ENCODE measurements around the gene PCYT1A. TPM values are rescaled to one million over a fixed set of nuclear protein-coding genes. Genes with fewer than 3 reads are reported as not detected.
A peak's percentile ranks its signal among the peaks of the same experiment; 100 is the strongest.

The PCYT1A gene
- total RNA-seq: 65.1 and 66.2 TPM in 2 replicates
- long read RNA-seq, transcript PCYT1A-206 (9 exons, 1,482 nt): major isoform, 63 of 136 reads
- long read RNA-seq, partial matches to known transcripts: 8 of 136 reads
- long read RNA-seq, other reads (novel, unspliced or antisense): 65 of 136 reads

DNA sequence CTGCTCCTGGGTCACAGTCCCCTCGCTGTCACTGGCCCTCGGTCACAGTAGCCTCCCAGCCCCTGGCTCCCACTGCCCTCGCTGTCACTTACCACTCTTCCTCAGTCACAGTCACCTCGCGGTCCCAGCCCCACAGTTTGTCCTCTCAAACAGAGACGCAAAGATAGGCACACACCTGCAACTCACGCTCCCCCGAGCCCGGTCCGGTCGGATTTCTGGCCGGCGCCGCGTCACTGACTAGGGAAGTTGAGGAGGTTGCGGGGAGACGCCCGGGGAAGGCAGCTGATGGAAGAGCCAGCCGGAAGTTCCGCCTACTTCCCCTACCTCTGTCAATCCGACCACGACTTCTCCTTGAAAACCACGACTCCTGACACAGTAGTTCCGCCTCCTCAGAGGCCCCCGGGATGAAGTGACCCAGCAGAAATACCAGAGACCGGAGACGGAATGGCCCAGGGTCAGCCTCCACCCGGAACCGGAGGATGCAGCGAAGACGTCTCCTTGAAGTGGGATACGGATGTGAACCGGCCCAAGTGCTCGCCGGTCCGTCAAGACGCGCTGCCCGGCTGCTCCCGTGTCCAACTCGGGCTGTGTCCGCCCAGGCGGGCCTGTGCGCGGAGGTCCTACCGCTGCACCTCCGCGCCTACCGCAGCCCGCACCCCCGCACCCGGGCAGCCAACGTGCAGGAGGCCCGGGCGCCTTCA, at the start of gene PCYT1A:
Gene PCYT1A, minus strand, starts transcription at position 287 of the 701 bp plus-strand sequence. CDS start 17,195 bp downstream, outside the sequence.
- H3K9me3 Mint-ChIP-seq (ENCODE audit: unreplicated experiment): no peaks in the 10 kb centered on the region
- peak within 1 kb of the TSS; percentile 98 for H3K4me3 Mint-ChIP-seq (ENCODE audit: unreplicated experiment)
- peak within 1 kb of the TSS; percentile 98 for H3K27ac Mint-ChIP-seq (ENCODE audit: unreplicated experiment)
- H3K36me3 Mint-ChIP-seq (ENCODE audit: unreplicated experiment): no peaks in the 10 kb centered on the region
- DNase-seq (ENCODE audit: extremely low spot score, unreplicated experiment): peak; percentile 92
- TF ChIP-seq, protein P1, sequence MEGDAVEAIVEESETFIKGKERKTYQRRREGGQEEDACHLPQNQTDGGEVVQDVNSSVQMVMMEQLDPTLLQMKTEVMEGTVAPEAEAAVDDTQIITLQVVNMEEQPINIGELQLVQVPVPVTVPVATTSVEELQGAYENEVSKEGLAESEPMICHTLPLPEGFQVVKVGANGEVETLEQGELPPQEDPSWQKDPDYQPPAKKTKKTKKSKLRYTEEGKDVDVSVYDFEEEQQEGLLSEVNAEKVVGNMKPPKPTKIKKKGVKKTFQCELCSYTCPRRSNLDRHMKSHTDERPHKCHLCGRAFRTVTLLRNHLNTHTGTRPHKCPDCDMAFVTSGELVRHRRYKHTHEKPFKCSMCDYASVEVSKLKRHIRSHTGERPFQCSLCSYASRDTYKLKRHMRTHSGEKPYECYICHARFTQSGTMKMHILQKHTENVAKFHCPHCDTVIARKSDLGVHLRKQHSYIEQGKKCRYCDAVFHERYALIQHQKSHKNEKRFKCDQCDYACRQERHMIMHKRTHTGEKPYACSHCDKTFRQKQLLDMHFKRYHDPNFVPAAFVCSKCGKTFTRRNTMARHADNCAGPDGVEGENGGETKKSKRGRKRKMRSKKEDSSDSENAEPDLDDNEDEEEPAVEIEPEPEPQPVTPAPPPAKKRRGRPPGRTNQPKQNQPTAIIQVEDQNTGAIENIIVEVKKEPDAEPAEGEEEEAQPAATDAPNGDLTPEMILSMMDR (IDR thresholded peaks at IDR 0.05): no peak
- no peaks in the 10 kb centered on the region for H3K27me3 Mint-ChIP-seq (ENCODE audit: unreplicated experiment)
- peaks cover 39% of the 10 kb centered on the region for H3K4me1 Mint-ChIP-seq (ENCODE audit: unreplicated experiment)

DNA sequence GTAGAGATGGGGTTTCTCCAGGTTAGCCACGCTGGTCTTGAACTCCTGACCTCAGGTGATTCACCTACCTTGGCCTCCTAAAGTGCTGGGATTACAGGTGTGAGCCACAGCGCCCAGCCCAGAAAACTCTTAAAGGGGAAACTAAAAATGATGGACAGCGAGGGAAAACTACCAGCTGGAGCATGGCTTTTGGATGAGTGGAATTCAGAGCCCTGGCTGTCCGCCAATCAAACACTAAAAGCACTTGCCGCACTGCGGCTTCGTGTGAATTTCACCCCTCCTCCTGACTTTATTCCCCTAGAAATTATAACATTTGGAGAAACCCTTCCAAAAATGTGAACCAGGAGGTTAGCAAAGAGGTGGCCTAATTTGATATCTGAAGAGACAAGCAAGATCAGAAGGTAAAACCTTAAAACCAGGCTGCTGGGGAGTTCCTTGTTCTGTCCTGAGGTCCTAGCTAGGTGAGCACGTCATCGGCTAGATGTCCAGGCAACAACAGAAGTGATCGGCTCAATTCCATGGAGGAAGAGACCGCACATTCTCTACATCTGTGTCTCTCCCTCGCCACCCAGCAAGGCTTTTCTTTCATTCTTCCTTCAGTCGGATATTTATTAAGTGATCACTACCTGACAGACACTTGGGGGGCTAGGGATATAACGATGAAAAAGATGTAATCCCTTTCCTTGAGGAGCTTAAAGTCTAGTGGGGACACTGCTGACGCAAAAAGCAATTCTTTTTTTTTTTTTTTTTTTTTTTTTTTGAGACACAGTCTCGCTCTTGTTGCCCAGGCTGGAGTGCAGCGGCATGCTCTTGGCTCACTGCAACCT, 49.0 kb upstream of the PCYT1A start:
- H3K4me3 Mint-ChIP-seq (ENCODE audit: unreplicated experiment): no peak overlapping the region
- TF ChIP-seq, protein P1 (IDR thresholded peaks at IDR 0.05): no peak
- H3K9me3 Mint-ChIP-seq (ENCODE audit: unreplicated experiment): no peaks in the 10 kb centered on the region
- H3K27me3 Mint-ChIP-seq (ENCODE audit: unreplicated experiment): no peaks in the 10 kb centered on the region
- H3K36me3 Mint-ChIP-seq (ENCODE audit: unreplicated experiment): no peaks in the 10 kb centered on the region
- H3K4me1 Mint-ChIP-seq (ENCODE audit: unreplicated experiment): peaks cover 23% of the 10 kb centered on the region
- H3K27ac Mint-ChIP-seq (ENCODE audit: unreplicated experiment): no peak overlapping the region
- no peak for DNase-seq (ENCODE audit: extremely low spot score, unreplicated experiment)

DNA sequence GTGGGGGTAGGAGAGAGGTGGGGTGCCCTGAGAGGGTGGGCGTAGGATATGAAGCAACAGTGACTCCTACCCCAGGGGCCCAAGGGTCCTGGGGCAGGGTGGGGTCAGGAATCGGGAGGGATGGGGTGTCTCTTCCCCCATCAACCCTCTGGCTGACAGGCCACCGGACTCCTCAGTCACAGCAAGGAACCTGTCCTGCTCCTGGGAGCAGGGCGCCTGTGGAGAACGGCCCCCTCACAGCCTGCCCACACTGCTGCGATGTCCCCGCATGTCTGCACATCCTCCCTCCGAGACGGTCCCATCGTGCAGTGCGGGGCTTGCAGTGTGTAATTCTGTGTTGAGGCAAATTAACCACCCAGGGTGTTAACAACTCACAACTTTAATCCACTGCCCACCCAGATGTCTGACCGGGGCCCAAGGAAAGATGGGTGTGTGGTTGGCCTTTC, 48.0 kb upstream of the PCYT1A start:
- no peaks in the 10 kb centered on the region for H3K27me3 Mint-ChIP-seq (ENCODE audit: unreplicated experiment)

DNA sequence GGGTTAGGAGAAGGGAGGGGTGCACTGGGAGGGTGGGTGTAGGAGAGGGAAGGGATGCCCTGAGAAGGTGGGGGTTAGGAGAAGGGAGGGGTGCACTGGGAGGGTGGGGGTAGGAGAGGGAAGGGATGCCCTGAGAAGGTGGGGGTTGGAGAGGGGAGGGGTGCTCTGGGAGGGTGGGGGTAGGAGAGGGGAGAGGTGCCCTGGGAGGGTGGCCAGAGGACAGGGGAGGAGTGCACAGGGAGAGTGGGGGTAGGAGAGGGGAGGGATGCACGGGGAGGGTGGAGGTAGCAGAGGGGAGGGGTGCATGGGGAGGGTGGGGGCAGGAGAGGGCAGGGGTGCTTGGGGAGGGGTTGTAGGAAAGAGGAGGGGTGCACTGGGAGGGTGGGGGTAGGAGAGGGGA, 47.5 kb upstream of the PCYT1A start:
- Mint-ChIP-seq H3K27me3 (ENCODE audit: unreplicated experiment) (no peaks in the 10 kb centered on the region), H3K9me3 (ENCODE audit: unreplicated experiment) (no peaks in the 10 kb centered on the region), H3K4me3 (ENCODE audit: unreplicated experiment) (no peak overlapping the region), H3K36me3 (ENCODE audit: unreplicated experiment) (no peaks in the 10 kb centered on the region), H3K27ac (ENCODE audit: unreplicated experiment) (no peak overlapping the region), H3K4me1 (ENCODE audit: unreplicated experiment) (peaks cover 20% of the 10 kb centered on the region)
- DNase-seq (ENCODE audit: extremely low spot score, unreplicated experiment): no peak
- TF ChIP-seq, protein P1 (IDR thresholded peaks at IDR 0.05): no peak

More for the DNA sequence above, 48.0 kb upstream of the PCYT1A start:
- Mint-ChIP-seq H3K9me3 (ENCODE audit: unreplicated experiment) (no peaks in the 10 kb centered on the region), H3K4me3 (ENCODE audit: unreplicated experiment) (no peak overlapping the region), H3K27ac (ENCODE audit: unreplicated experiment) (no peak overlapping the region), H3K36me3 (ENCODE audit: unreplicated experiment) (no peaks in the 10 kb centered on the region), H3K4me1 (ENCODE audit: unreplicated experiment) (peaks cover 20% of the 10 kb centered on the region)
- TF ChIP-seq, protein P1 (IDR thresholded peaks at IDR 0.05): no peak
- DNase-seq (ENCODE audit: extremely low spot score, unreplicated experiment): no peak

DNA sequence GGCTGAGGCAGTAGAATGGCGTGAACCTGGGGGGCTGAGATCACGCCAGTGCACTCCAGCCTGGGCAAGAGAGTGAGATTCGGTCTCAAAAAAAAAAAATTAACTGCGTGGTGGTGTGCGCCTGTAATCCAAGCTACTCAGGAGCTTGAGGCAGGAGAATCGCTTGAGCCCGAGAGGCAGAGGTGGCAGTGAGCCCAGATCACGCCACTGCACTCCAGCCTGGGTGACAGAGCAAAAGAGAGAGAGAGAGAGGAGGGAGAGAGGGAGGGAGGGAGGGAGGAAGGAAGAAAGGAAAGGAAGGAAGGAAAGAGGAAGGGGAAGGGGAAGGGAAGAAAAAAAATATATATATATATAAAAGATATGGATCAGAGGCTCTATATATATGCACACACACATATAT, 44.6 kb upstream of the PCYT1A start:
- peaks cover 3% of the 10 kb centered on the region for H3K4me1 Mint-ChIP-seq (ENCODE audit: unreplicated experiment)
- H3K9me3 Mint-ChIP-seq (ENCODE audit: unreplicated experiment): no peaks in the 10 kb centered on the region
- TF ChIP-seq, protein P1 (IDR thresholded peaks at IDR 0.05): no peak
- no peak for DNase-seq (ENCODE audit: extremely low spot score, unreplicated experiment)
- no peaks in the 10 kb centered on the region for H3K27me3 Mint-ChIP-seq (ENCODE audit: unreplicated experiment)
- no peak overlapping the region for H3K27ac Mint-ChIP-seq (ENCODE audit: unreplicated experiment)
- H3K4me3 Mint-ChIP-seq (ENCODE audit: unreplicated experiment): no peak overlapping the region
- no peaks in the 10 kb centered on the region for H3K36me3 Mint-ChIP-seq (ENCODE audit: unreplicated experiment)

All from osteocyte (in vitro differentiated cells).